Measurements from ENCODE around the gene COQ8B.

GRCh38 chr19:40677156-40677555, 39.5 kb downstream of the COQ8B start:
- TF ChIP-seq CTCF (IDR thresholded peaks at IDR 0.05; ENCODE audit: low read depth, low read length, poor library complexity, severe bottlenecking) (no peak), EZH2phosphoT487 (IDR thresholded peaks at IDR 0.05; ENCODE audit: borderline replicate concordance, low read length) (no peak)

All from DOHH2 (cell line).